ENCODE measurements around the gene PROSER3. TPM values are rescaled to one million over a fixed set of nuclear protein-coding genes. Genes with fewer than 3 reads are reported as not detected.

Gene PROSER3
- total RNA-seq, 1 donor from 2014 or later, result 11.7 TPM

DNA sequence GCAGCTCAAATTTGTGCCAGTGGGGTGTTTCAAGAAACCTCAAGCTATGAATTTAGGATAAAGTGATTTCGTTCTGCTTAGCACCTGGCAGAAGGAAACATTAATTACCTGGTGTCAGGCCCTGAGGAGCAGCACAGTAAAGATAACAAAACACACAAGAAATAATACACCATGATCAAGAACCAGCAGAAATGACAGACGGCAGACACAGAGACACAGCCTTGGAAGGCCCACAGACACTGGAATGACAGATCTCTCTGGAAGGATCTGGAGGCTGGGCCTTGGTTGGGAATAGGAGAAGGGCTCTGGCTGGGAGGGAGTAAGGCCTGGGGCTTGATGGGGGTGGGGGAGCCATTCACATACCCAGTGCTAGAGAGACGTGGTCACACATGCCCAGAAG lies 43.9 kb downstream of the PROSER3 start:
- intact Hi-C loops (cut with DNase I), result no loop called here
- no peak for DNase-seq (ENCODE audit: low spot score)

DNA sequence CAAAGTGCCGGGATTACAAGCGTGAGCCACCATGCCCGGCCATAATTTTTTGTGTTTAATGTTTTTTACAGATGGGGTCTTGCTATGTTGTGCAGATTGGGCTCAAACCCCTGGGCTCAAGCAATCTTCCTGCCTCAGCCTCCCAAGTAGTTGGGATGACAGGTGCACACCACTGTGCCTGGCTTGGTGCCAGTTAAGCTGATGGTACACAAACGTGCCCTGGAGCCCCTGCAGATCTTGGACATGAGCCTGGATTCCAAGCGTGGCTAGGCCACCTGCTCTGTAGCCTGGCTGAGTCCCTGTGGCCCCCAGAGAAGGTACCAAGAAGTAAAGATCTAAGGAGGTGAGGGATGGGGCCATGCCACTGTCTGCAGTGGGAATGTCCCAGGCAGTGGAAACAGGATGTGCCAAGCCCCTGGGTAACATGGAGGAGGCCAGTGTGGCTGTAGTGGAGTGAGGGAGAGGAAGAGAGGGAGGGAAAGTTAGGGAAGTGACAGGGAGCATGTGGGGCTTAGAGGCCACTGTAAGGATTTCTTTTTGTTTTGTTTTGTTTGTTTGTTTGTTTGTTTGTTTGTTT lies 47.6 kb downstream of the PROSER3 start:
- intact Hi-C loops (cut with DNase I), result no loop called here
- DNase-seq (ENCODE audit: low spot score), result no peak

DNA sequence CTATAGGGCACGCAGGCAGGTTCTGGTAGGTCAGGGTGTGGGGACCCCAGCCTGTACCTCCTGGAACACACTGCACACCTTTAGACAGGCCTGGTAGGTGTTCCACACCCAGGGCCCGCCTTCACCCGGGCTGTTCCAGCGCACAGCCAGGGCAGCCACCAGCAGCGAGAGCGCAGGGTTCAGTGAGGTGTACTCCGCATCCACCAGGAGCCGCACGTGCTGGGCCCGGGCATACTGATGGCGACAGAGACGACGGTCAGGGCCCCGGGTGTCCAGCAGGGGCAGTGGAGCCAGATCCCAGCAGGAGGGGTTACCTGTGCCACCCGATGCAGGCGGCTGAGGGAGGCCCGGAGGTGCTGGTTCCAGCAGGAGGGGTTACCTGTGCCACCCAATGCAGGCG lies 48.6 kb downstream of the PROSER3 start:
- DNase-seq (ENCODE audit: low spot score), result no peak

DNA sequence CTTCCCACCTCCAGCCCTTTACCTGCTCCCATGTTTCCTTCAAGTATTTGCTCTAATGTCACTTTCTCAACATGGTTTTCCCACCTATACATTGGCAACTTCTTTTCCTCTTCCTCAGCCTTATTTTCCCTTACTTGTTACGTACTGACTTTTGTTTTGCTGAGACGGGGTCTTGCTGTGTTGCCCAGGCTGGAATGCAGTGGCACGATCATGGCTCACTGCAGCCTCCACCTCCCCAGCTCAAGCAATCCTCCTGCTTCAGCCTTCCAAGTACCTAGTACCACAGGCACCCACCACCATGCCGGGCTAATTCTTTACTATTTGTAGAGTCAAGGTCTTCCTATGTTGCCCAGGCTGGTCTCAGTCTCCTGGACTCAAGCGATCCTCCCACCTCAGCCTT lies 49.7 kb downstream of the PROSER3 start:
- intact Hi-C loops (cut with DNase I), result no loop called here
- DNase-seq (ENCODE audit: low spot score), result no peak

More for the DNA sequence above, 48.6 kb downstream of the PROSER3 start:
- intact Hi-C loops (cut with DNase I), result no loop called here

DNA sequence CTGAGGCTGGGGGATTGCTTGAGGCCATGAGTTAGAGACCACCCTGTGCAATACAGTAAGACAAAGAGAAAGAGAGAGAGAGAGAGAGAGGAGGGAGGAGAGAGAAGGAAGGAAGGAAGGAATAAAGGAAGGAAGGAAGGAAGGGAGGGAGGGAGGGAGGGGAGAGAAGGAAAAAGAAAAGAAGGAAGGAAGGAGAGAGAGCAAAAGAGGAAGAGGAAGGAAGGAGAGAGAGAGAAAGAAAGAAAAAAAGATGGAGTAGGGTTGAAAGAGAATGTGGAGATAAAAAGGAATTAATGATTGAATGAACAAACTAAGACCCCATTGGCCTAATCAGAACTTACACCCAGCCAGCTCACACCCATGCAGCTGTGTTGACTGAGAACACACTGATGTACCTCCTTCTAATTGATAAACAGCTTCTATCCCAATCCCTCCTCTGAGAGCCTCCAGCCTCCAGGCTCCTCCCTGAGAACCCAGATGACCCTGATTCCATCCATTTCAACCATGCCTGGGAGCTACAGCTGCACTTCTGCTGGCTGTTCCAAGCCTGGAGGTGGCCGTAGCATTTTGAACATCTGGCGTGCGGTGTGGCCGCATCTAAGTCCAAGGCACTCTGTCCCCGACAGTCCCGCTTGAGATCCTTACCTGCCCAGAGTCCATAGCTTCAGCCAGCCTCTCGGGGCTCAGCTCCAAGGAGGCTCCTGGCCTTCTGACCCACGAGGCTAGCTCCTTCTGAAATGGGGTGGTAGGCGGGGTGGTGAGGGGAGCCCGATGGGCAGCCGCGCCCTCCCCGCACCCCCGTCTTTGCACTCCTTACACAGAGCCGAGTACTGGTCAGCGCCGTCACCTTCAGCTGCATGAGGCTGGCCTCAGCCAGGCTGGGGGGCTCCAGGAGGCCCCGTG lies 53.6 kb downstream of the PROSER3 start:
- intact Hi-C loops (cut with DNase I), result no loop called here
- DNase-seq (ENCODE audit: low spot score), result no peak

DNA sequence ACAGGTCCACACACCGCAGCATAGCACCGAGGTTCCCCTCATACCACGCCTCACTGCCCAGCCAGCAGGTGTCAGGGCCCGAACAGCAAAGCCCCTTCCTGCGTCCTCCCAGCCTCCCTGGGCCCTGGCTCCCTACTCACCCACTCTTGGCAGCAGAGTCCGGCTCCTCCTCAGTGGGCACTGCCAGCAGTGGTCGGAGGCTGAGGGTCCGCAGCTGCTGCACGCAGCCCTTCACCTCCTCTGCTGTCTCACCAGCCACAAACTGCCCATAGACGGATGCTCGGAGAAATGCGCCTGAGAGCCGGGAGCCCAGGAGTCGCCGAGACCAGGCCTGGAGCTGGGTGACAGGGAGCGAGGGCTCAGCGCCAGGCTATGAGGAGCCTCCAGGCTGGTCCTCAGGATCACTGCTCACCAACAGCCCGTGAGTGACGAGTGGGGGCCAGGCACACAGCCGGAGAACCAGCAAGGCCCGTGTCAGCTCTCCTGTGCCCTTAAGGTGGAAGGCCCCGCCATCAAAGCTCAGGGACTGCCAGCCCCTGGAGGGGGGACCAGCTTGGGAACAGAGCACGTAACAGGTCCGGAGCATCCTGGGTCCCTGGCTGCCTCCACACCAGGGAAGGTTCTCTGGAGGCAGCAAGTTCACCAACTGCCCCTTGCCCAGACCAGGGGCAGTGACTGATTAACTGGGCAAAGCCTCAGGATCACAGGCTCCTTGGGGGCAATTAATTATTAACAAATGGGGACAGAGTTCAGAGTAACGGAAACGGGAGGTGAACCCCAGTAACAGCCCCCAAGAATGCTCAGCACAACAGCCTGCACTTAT lies 54.5 kb downstream of the PROSER3 start, which contains the start of gene PRODH2:
Gene PRODH2, minus strand, starts transcription at position 626 of the 823 bp plus-strand sequence. Its CDS starts 40 bp downstream, at position 586.
- intact Hi-C loops (cut with DNase I), result no loop called here
- no peak for DNase-seq (ENCODE audit: low spot score)

DNA sequence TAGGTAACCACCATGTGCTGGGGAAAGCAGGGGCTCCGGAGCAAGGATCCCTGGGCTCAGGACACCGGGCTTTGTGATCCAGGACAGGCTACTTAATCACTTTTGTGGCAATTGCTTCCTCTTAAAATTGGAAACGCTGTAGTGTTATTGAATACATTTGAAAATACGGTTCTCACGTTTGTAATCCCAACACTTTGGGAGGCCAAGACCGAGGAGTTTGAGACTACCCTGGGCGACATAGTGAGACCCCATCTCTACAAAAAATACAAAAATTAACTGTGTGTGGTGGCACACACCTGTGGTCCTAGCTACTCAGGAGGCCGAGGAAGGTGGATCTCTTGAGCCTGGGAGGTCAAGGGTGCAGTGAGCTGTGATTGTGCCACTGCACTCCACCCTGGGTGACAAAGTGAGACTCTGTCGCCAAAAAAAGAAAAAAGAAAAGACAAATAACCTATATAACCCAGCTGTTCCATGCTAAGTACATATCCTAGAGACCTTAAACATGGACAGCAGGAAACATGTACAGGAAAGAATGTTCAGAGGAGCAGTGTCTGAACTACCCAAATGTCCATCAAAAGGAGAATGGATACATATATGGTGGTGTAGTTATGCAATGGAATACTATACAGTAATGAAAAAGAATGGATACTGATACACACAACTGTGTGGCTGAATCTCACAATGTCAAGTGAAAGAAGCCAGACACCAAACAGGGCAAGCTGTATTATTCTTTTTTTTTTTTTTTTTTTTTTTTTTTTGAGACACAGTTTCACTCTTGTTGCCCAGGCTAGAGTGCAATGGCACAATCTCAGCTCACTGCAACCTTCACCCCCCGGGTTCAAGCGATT lies 55.3 kb downstream of the PROSER3 start:
- DNase-seq (ENCODE audit: low spot score), result no peak
- intact Hi-C loops (cut with DNase I), result no loop called here

DNA sequence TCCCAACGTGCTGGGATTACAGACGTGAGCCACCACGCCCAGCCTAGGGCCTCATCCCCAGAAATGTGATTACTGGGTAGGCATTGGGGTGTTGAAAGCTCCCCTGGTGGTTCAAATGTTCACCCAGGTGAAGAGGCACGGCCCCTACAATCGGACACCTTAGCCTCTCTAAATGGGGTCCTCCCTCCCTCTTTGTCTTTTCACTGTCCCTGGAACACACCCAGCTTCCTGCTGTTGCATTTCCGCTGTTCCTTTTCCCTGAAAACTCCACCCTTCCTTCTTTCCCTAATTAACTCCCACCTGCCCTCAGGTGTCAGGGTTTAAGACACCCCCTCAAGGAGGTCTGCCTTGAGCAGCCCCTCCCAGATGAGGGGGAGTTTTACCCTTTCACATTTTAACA lies 58.3 kb downstream of the PROSER3 start:
- DNase-seq (ENCODE audit: low spot score), result no peak
- intact Hi-C loops (cut with DNase I), result no loop called here

DNA sequence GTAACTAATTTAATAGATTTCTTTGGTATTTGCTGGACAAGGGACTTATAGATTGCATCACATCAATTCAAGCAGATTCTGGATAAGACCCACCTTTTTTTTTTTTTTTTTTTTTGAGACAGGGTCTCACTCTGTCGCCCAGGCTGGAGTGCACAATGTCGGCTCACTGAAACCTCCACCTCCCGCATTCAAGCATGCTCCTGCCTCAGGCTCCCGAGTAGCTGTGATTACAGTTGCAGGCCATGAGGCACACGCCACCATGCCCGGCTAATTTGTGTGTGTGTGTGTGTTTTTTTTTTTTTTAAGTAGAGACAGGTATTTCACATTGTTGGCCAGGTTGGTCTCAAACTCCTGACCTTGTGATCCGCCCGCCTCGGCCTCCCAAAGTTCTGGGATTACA lies 58.9 kb downstream of the PROSER3 start:
- intact Hi-C loops (cut with DNase I), result no loop called here
- no peak for DNase-seq (ENCODE audit: low spot score)

DNA sequence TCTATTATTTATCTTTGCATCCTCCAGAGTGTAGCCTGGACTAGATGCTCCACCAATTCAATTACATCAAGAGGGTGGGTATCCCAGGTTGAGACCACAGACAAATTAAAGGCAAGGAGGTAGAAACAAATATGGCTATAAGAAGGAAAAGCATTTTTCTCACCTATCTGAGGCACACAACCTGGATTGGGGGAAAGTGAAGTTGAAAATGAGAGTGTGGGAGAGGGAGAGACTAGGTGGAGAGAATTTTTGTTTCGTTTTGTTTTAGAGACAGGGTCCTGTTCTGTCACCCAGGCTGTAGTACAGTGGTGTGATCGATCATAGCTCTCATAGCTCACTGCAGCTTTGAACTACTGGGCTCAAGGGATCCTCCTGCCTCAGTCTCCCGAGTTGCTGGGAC lies 60.5 kb downstream of the PROSER3 start:
- no peak for DNase-seq (ENCODE audit: low spot score)
- intact Hi-C loops (cut with DNase I), result no loop called here

Other genes starting within 250 kb of the PROSER3 start
- 4.2 TPM for gene DMKN, start 244.5 kb upstream of the PROSER3 start, total RNA-seq
- gene SBSN, start 229.9 kb upstream of the PROSER3 start, total RNA-seq, result not detected
- gene GAPDHS, start 224.7 kb upstream of the PROSER3 start, total RNA-seq, result not detected
- gene TMEM147, start 212.6 kb upstream of the PROSER3 start, total RNA-seq, result 64.4 TPM
- gene ATP4A, start 194.5 kb upstream of the PROSER3 start, total RNA-seq, result not detected
- gene PMIS2, start 172.0 kb upstream of the PROSER3 start, total RNA-seq, result not detected
- gene HAUS5, start 145.4 kb upstream of the PROSER3 start, total RNA-seq, result 5.9 TPM
- gene RBM42, start 129.1 kb upstream of the PROSER3 start, total RNA-seq, result 56.2 TPM
- 0.78 TPM for gene ETV2, start 116.4 kb upstream of the PROSER3 start, total RNA-seq
- 1,054 TPM for gene COX6B1, start 109.9 kb upstream of the PROSER3 start, total RNA-seq
- gene UPK1A, start 91.7 kb upstream of the PROSER3 start, total RNA-seq, result not detected
- 0.13 TPM for gene ZBTB32, start 53.6 kb upstream of the PROSER3 start, total RNA-seq
- gene KMT2B, start 40.2 kb upstream of the PROSER3 start, total RNA-seq, result 19.9 TPM
- 4.2 TPM for gene IGFLR1, start 15.7 kb upstream of the PROSER3 start, total RNA-seq
- 24.9 TPM for gene U2AF1L4, start 12.8 kb upstream of the PROSER3 start, total RNA-seq
- 43.2 TPM for gene PSENEN, start 12.5 kb upstream of the PROSER3 start, total RNA-seq
- 9.6 TPM for gene LIN37, start 9.6 kb upstream of the PROSER3 start, total RNA-seq
- 863 TPM for gene HSPB6, start 1.1 kb upstream of the PROSER3 start, total RNA-seq
- 8.8 TPM for gene ARHGAP33, start 17.4 kb downstream of the PROSER3 start, total RNA-seq
- not detected for gene PRODH2, start 54.7 kb downstream of the PROSER3 start, total RNA-seq
- gene NPHS1, start 94.3 kb downstream of the PROSER3 start, total RNA-seq, result not detected
- not detected for gene KIRREL2, start 98.7 kb downstream of the PROSER3 start, total RNA-seq
- gene APLP1, start 110.4 kb downstream of the PROSER3 start, total RNA-seq, result 39.9 TPM
- 3.1 TPM for gene NFKBID, start 142.4 kb downstream of the PROSER3 start, total RNA-seq
- 5.4 TPM for gene HCST, start 144.4 kb downstream of the PROSER3 start, total RNA-seq
- 16.9 TPM for gene TYROBP, start 150.1 kb downstream of the PROSER3 start, total RNA-seq
- gene LRFN3, start 178.2 kb downstream of the PROSER3 start, total RNA-seq, result 8.8 TPM
- gene SDHAF1, start 237.0 kb downstream of the PROSER3 start, total RNA-seq, result 11.0 TPM

Measured in cardiac septum (tissue), 1 donor.